Measurements from ENCODE around the gene CHAT. TPM values are rescaled to one million over a fixed set of nuclear protein-coding genes. Genes with fewer than 3 reads are reported as not detected.

CHAT gene
- total RNA-seq, 4 donors from 2014 or later: not detected

- ATAC-seq (ENCODE audit: low FRiP score) (no peak), DNase-seq (ENCODE audit: low spot score) (no peak)
- TF ChIP-seq, protein P1, sequence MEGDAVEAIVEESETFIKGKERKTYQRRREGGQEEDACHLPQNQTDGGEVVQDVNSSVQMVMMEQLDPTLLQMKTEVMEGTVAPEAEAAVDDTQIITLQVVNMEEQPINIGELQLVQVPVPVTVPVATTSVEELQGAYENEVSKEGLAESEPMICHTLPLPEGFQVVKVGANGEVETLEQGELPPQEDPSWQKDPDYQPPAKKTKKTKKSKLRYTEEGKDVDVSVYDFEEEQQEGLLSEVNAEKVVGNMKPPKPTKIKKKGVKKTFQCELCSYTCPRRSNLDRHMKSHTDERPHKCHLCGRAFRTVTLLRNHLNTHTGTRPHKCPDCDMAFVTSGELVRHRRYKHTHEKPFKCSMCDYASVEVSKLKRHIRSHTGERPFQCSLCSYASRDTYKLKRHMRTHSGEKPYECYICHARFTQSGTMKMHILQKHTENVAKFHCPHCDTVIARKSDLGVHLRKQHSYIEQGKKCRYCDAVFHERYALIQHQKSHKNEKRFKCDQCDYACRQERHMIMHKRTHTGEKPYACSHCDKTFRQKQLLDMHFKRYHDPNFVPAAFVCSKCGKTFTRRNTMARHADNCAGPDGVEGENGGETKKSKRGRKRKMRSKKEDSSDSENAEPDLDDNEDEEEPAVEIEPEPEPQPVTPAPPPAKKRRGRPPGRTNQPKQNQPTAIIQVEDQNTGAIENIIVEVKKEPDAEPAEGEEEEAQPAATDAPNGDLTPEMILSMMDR (IDR thresholded peaks at IDR 0.05): no peak
Observed at GRCh38 chr10:49596493-49596809, 17.4 kb upstream of the CHAT start.

DNA sequence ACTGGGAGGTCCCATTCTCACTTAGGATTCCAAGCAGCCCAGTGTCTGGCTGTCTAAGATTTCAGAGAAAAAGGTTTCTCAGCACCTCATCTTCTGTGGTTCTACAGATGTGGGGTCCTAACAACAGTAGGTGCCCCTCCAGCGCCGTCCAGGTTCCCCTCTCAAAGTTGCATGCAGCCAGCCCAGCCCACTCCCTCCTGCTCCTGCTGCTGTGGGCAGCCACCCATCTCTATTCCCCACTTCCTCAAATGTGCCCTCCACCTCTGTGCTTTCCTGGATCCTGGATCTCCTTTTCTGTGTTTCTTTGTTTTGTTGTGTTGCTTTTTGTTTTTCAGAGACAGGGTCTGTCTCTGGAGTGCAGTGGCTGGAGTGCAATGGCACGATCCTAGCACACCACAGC is 17.0 kb upstream of the CHAT start:
- TF ChIP-seq, protein P1 (IDR thresholded peaks at IDR 0.05): no peak
- no peak for DNase-seq (ENCODE audit: low spot score)
- no peak for ATAC-seq (ENCODE audit: low FRiP score)

DNA sequence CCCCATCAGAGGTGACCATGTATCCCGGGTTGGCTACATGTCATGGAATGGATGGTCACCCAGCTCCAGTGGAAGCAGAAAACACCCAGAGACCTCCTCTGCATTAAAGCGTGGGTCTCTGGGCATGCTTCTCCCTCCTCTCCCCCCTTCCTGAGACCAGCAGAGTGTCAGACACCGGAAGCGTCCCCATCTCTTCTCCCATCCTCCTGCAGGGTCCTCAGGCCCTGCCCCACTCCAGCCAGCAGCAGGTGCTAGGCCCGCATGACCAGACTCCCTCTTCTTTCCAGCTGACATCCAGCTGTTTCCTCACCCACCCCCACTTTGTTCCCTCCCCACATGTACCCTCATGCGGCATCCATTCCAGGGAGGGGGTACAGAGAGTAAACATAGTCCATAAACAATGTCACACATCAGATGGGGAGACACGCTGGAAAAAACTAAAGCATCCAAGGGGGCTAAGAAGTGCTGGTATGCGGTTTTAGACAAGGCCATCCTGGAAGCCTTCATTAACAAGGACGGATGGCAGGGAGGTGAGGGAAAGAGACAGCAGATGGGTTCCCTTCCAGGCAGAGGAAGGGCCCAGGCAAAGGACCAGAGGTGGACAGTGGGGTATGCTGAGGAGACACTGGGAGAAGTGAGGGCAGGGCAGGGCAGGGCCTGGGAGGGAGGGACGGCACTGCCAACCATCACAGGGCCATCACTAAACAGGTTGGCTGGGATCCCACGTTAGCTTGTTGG is 16.2 kb upstream of the CHAT start:
- no peak for ATAC-seq (ENCODE audit: low FRiP score)
- no peak for DNase-seq (ENCODE audit: low spot score)
- TF ChIP-seq, protein P1 (IDR thresholded peaks at IDR 0.05): no peak

DNA sequence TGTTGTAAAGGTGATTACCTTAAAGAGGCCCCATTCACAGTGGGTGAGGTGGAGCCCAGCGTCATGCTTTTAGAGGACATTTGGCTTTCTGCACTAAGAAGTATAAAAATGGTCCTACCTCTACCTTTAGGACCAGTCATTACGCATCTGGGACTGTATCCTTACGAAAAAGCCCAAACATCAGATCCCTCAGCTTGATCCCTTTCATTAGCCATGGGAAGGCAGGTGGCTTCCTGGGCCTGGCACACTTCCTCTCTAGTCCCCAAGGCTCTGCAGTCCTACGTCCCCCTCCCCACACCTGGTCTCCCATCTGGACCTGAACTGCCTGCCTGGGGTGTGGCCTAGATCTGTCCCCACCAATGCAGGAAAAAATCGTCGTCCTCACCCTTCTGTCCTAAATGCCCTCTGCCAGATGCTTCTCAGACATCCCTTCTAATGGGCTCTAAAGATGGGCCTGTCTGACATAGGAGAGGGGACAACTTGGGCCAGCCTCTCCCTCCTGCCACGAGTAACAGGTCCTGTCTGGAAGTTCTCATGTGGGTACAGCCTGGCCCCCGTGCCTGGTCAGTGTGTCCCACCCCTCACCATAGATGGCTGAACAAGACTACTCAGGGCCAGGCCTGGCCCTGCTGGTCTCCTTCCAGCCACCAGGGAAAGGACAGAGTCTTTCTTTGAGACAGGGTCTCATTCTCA is 15.5 kb upstream of the CHAT start:
- ATAC-seq (ENCODE audit: low FRiP score) (no peak), DNase-seq (ENCODE audit: low spot score) (no peak)
- TF ChIP-seq, protein P1 (IDR thresholded peaks at IDR 0.05): no peak

DNA sequence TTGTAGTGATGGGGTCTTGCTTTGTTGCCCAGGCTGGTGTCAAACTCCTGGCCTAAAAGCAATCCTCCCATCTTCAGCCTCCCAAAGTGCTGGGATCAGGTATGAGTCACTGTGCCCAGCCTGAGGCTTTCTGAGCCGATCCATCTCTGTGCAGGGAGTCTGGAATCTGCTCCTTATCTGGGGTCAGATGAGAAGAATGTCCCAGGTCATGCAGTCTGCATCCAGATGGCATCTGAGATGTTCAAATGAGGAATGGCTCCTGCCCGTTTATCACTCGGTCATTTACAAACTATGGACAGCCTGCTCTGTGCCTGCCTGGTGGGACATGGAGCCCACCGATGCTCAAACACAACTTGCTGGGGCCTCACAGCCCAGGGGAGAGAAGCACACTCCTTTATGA is 14.9 kb upstream of the CHAT start:
- TF ChIP-seq, protein P1 (IDR thresholded peaks at IDR 0.05): no peak
- no peak for ATAC-seq (ENCODE audit: low FRiP score)
- no peak for DNase-seq (ENCODE audit: low spot score)

DNA sequence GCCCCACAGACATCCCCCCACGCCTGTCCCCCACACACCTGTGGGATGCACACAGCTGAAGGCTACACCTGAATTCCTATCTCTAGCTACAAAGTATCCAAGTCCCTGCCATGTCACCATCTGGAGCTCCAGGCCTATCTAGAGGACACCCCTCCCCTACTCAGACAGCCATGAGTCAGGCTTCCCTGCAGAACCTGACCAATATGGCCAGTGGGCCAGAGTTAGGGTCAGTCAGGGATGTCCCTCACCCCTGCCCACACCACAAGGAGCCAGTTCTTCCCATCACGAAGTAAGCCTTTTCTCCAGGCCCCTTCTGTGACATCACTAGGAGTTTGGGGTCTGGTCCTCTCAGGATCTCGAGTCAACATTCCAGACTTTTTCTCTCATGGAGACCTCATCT is 14.3 kb upstream of the CHAT start:
- TF ChIP-seq, protein P1 (IDR thresholded peaks at IDR 0.05): no peak
- DNase-seq (ENCODE audit: low spot score): peak; percentile 8
- no peak for ATAC-seq (ENCODE audit: low FRiP score)

DNA sequence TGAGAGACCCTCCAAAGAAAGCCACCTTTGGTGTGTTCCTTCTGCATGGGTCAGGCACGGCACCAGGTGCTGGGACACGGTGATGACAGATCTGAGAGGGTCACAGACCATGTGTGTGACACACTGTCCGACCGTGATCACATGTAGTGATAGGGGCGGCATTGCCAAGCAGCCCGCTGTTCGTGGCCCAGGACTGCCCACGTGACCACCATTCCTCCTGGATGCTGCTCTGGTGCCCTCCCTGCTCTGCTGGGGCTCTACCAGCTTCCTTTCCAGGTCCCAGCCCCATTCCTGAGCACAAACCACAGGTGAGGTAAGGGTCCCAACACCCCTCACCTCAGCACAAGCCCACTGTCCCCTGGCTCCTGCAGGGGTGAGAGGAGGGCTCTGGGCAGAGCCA is 13.8 kb upstream of the CHAT start:
- ATAC-seq (ENCODE audit: low FRiP score) (no peak), DNase-seq (ENCODE audit: low spot score) (no peak)
- TF ChIP-seq, protein P1 (IDR thresholded peaks at IDR 0.05): no peak

All from omental fat pad (tissue), 4 donors.